Activated CD4-positive, alpha-beta memory T cell treated with anti-CD3 and anti-CD28 coated beads for 36 hours (primary cell): Measurements from ENCODE around the gene VMAC. TPM values are rescaled to one million over a fixed set of nuclear protein-coding genes. Genes with fewer than 3 reads are reported as not detected.
"Not testable (repeated sequence)": the region's sequence is repeated elsewhere in the genome, so short reads cannot be mapped to it uniquely, and the experiment has no call there.

Experiments used
- CTCF ChIA-PET: fragments of 350-600 bp; sonication (Branson Sonifier 250); formaldehyde crosslinking; loops from one replicate; lab custom pipeline; 2021; ENCODE audit warnings: antibody characterized with exemption, inconsistent platforms; lab: Charles Lee
- POLR2A ChIA-PET: fragments of 350-600 bp; sonication (Branson Sonifier 250); formaldehyde crosslinking; loops from one replicate; lab custom pipeline; 2021; ENCODE audit warnings: antibody characterized with exemption; lab: Charles Lee
- DNase-seq: peaks from one replicate; pipeline ENCODE4 v3.0.0-alpha.2; 2020
- H3K27ac Mint-ChIP-seq: one replicate; pipeline ENCODE4 v1.8.0; 2021; ENCODE audit warnings: mixed read lengths
- H3K27me3 Mint-ChIP-seq: one replicate; pipeline ENCODE4 v1.8.0; 2021; ENCODE audit warnings: mixed read lengths
- H3K36me3 Mint-ChIP-seq: one replicate; pipeline ENCODE4 v1.8.0; 2021; ENCODE audit warnings: mixed read lengths
- H3K4me1 Mint-ChIP-seq: one replicate; pipeline ENCODE4 v1.8.0; 2021; ENCODE audit warnings: low read depth, mixed read lengths
- H3K4me3 Mint-ChIP-seq: one replicate; pipeline ENCODE4 v1.8.0; 2021; ENCODE audit warnings: mild to moderate bottlenecking, mixed read lengths
- H3K9me3 Mint-ChIP-seq: one replicate; pipeline ENCODE4 v1.8.0; 2021; ENCODE audit warnings: mixed read lengths
- intact Hi-C: fragments of 100-400 bp; cut with micrococcal nuclease; formaldehyde crosslinking; loops from one replicate; pipeline ENCODE4 v1.15.1; 2023
- total RNA-seq, 2 experiments: library from RNA; stranded (reverse); gene quantifications; one replicate each; pipeline ENCODE4 v1.2.3, GENCODE V29; 2021

Gene VMAC, protein sequence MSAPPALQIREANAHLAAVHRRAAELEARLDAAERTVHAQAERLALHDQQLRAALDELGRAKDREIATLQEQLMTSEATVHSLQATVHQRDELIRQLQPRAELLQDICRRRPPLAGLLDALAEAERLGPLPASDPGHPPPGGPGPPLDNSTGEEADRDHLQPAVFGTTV
- 1 to 10 TPM; 2.9 to 3.3 TPM for total RNA-seq

DNA sequence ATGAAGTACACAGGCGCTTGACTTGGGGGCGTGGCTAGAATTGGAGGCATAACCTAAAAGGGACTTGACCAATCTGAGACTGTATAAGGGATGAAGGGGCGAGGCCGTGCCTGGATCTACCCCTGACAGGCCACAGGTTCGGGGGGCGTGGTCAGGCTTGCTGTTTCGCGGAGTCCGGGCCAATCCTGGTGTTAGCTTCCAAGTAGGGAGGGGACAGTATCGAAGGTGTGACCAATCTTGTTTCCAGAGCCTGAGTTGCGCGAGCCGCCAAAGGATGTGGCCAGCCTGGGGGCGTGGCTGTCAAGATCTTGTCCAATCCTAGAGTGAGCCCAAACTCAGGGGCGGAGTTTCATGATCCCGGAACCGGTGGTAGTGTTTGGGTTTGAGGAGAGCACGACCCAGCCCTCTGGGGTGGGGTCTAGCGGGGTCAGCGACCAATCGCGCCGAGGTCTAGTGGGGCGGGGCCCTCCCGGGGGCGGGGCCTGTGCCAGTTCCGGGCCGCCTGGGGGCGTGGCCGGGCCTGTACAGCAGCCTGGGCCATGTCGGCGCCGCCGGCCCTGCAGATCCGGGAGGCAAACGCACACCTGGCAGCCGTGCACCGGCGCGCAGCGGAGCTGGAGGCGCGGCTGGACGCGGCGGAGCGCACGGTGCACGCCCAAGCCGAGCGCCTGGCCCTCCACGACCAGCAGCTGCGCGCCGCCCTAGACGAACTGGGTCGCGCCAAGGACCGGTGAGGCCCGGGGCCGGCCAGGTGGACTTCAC lies at the start of gene VMAC:
VMAC (plus strand) TSS at position 521 of the 762 bp plus-strand sequence; CDS start at position 540, 19 bp downstream.
- peaks cover 38% of the 10 kb centered on the region for H3K4me1 Mint-ChIP-seq
- CTCF ChIA-PET, result interaction anchor here (0.6 to 4.3 kb wide), 11 partner anchors 13 to 223 kb away, joined by 3 to 47 read pairs (median 3); partner anchors contain the start of genes DUS3L, NRTN and RPL36
- H3K36me3 Mint-ChIP-seq, result peaks cover 10% of the 10 kb centered on the region

DNA sequence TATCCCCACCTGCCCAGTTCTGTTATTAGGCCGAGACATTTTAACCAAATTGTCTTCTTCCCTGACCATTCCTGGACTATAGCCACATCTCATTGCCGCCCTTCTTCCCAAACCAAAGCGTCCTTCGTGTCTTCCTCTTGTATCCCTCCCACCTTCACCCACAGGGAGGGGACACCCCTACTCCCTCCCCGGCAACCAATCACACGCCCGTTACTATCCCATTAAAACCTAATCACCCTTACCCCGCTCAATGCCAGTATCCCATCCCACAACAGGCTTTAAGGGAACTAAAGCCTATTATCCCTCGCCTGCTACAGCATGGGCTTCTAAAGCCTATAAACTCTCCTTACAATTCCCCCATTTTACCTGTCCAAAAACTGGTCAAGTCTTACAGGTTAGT lies 49.5 kb upstream of the VMAC start:
- POLR2A ChIA-PET, H3K4me3 Mint-ChIP-seq, H3K36me3 Mint-ChIP-seq, H3K27ac Mint-ChIP-seq, CTCF ChIA-PET, H3K4me1 Mint-ChIP-seq, intact Hi-C loops, DNase-seq, H3K27me3 Mint-ChIP-seq, H3K9me3 Mint-ChIP-seq: not testable (repeated sequence)

More for the DNA sequence above, at the start of gene VMAC:
- peak; percentile 100 for DNase-seq
- POLR2A ChIA-PET, result interaction anchor here (0.5 to 3.5 kb wide), 10 partner anchors 44 to 1524 kb away, joined by 3 to 36 read pairs (median 6); partner anchors contain the start of genes CATSPERD, LONP1, RANBP3 and SAFB
- Mint-ChIP-seq H3K27me3 (no peaks in the 10 kb centered on the region), H3K27ac (peak within 1 kb of the TSS; percentile 98), H3K9me3 (no peaks in the 10 kb centered on the region), H3K4me3 (peak within 1 kb of the TSS; percentile 97)
- intact Hi-C loops, result loop anchor here (1.0 to 5.0 kb wide), 11 partner anchors 48 to 521 kb away; partner anchors contain the start of genes DUS3L, MICOS13, RANBP3 and RFX2

DNA sequence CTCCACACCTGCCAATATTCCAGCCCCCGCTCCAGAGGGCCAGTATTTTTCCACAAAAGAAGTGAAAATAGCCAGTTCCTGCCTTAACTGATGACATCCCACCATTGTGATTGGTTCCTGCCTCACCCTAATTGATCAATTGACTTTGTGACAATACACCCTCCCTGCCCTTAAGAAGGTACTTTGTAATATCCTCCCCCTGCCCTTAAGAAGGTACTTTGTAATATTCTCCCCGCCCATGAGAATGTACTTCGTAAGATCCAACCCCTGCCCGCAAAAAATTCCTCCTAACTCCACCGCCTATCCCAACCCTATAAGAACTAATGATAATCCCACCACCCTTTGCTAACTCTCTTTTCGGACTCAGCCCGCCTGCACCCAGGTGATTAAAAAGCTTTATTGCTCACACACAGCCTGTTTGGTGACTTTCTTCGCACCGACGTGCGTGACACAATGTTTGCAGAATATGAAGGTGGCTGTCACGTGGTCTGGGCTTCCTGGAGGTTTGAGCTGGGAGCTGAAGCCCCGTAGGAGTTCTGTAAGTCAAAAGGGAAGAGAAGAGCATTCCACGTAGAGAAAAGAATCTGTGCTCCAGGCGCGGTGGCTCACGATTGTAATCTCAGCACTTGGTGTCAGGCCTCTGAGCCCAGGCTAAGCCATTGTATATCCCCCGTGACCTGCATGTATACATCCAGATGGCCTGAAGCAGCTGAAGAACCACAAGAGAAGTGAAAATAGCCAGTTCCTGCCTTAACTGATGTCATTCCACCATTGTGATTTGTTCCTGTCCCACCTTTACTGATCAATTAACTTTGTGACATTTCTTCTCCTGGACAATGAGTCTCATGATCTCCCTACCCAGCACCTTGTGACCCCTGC lies 47.2 kb upstream of the VMAC start:
- no peaks in the 10 kb centered on the region for H3K9me3 Mint-ChIP-seq
- ChIA-PET POLR2A (no interaction called here), CTCF (no interaction called here)
- no peak overlapping the region for H3K4me3 Mint-ChIP-seq
- DNase-seq, result no peak
- no peak overlapping the region for H3K27ac Mint-ChIP-seq
- intact Hi-C loops, result no loop called here
- no peaks in the 10 kb centered on the region for H3K27me3 Mint-ChIP-seq
- H3K36me3 Mint-ChIP-seq, result no peaks in the 10 kb centered on the region
- H3K4me1 Mint-ChIP-seq, result no peaks in the 10 kb centered on the region

DNA sequence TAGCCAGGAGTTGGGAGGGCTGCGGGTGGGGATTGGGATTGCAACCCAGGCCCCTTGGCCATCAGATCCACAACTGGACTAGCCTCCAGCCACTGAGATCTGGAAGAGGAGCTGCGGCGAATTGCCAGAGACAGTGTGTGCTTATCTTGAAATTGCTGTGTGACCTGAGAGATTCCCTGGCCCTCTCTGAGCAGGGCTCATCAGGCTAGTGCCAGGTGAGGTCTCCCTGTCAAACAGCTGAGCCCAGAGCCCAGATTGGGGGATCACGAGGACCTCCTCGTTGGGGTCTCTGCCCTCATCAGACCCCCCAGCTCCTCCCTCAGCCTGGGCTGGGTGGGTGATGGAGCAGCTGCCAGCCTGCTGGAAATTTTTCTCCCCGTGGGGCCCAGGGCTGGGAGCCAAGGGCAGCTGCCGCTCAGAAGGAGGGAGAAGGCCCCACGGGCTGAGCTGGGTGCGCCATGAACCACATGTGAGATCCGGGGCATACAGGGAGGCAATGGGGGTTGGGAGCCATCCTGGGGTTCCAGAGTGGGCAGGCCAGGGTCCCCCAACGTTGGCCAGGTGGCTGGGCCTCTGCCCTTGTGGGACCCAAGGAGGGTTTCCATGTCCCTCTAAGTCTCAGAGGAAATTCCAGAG lies 41.5 kb upstream of the VMAC start:
- Mint-ChIP-seq H3K4me1 (no peaks in the 10 kb centered on the region), H3K4me3 (no peak overlapping the region), H3K36me3 (no peaks in the 10 kb centered on the region), H3K27ac (no peak overlapping the region), H3K27me3 (no peaks in the 10 kb centered on the region), H3K9me3 (no peaks in the 10 kb centered on the region)
- intact Hi-C loops, result no loop called here
- DNase-seq, result no peak
- CTCF ChIA-PET, result no interaction called here
- POLR2A ChIA-PET, result no interaction called here

DNA sequence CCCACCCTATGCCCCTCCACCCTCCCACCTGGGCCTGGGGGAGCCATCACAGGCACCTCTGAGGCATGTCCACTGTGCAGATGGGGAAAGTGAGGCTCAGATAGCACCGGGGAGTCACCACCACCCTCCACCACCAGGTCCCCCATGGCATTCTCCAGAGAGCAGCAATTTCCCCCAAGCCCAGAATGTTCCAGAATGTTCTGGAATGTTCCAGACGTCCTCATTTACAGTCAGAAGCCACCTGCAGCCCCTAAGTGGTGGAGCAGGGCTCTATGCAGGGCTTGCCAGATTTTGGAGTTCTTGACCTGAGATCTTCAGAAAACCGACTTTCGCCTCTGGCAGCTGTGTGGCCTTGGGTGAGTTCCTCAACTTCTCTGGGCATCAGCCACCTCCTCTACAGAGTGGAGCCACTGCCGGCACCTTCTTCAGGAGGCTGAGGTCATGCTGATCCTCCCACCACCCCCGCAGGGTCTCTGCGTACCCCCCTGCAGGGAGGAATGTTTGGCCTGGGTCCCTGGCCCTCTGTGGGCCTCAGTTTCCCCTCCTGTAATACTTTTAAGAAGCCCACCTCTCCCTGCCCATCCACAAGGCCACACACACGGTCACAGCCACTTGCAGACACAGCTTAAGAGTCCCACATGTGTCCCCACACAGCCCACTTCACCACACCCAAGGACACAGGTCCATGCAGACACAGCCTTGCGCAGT lies 40.5 kb upstream of the VMAC start:
- intact Hi-C loops, result no loop called here
- ChIA-PET CTCF (no interaction called here), POLR2A (no interaction called here)
- Mint-ChIP-seq H3K27me3 (no peaks in the 10 kb centered on the region), H3K27ac (no peak overlapping the region), H3K36me3 (no peaks in the 10 kb centered on the region), H3K4me3 (no peak overlapping the region), H3K9me3 (no peaks in the 10 kb centered on the region), H3K4me1 (no peaks in the 10 kb centered on the region)
- DNase-seq, result no peak

DNA sequence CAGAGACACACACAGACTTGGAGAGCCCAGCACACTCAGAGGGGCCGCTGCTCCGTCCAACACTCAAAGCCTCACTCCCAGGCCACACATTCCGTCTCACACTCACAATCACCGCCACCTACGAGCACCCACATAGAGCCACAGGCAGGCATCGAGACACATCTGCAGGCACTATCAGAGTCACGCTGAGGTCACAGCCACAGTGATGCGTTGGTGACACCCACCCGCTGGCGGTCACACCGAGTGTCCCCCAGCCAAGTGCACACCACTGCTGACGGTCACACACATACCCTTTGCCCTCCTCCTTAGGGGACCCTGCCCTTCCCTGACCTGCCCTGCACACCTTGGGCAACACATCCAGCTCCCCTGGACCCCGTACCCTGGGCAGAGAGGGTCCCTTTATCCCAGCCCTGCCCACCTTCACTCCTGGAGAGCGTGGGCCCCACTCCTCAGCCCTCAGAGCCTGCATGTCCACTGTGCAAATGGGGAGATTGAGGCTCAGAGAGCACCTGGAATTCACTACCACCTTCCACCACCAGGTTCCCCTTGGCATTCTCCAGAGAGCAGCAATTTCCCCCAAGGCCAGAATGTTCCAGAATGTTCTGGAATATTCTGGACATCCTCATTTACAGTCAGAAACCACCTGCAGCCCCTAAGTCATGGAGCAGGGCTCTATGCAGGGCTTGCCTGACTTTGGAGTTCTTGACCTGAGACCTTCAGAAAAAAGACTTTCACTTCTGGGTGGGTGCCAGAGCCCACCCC lies 39.8 kb upstream of the VMAC start:
- Mint-ChIP-seq H3K36me3 (no peaks in the 10 kb centered on the region), H3K27ac (no peak overlapping the region), H3K4me3 (no peak overlapping the region), H3K9me3 (no peaks in the 10 kb centered on the region), H3K27me3 (no peaks in the 10 kb centered on the region), H3K4me1 (no peaks in the 10 kb centered on the region)
- POLR2A ChIA-PET, result no interaction called here
- DNase-seq, result no peak
- CTCF ChIA-PET, result no interaction called here
- intact Hi-C loops, result no loop called here

DNA sequence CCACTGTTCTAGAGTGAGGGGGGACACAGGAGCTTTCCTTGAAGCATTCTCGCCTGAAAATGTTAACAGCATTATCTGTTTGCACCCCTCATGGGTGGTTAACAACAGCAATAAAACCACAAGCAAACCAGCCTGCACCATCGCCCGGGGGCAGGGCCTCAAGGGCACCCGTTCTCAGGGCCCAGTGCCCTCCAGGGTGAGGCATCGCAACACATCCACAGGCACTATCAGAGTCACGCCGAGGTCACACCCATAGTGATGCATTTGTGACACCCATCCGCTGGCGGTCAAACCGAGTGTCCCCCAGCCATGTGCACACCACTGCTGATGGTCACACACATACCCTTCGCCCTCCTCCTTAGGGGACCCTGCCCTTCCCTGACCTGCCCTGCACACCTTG lies 38.9 kb upstream of the VMAC start:
- no peaks in the 10 kb centered on the region for H3K36me3 Mint-ChIP-seq
- no peaks in the 10 kb centered on the region for H3K4me1 Mint-ChIP-seq
- H3K4me3 Mint-ChIP-seq, result no peak overlapping the region
- CTCF ChIA-PET, result interaction anchor here (0.6 kb wide), 1 partner anchor 102 kb away, joined by 3 read pairs; no protein-coding TSS in a partner anchor
- POLR2A ChIA-PET, result no interaction called here
- H3K27ac Mint-ChIP-seq, result no peak overlapping the region
- no peaks in the 10 kb centered on the region for H3K9me3 Mint-ChIP-seq
- no peak for DNase-seq
- intact Hi-C loops, result no loop called here
- H3K27me3 Mint-ChIP-seq, result no peaks in the 10 kb centered on the region

DNA sequence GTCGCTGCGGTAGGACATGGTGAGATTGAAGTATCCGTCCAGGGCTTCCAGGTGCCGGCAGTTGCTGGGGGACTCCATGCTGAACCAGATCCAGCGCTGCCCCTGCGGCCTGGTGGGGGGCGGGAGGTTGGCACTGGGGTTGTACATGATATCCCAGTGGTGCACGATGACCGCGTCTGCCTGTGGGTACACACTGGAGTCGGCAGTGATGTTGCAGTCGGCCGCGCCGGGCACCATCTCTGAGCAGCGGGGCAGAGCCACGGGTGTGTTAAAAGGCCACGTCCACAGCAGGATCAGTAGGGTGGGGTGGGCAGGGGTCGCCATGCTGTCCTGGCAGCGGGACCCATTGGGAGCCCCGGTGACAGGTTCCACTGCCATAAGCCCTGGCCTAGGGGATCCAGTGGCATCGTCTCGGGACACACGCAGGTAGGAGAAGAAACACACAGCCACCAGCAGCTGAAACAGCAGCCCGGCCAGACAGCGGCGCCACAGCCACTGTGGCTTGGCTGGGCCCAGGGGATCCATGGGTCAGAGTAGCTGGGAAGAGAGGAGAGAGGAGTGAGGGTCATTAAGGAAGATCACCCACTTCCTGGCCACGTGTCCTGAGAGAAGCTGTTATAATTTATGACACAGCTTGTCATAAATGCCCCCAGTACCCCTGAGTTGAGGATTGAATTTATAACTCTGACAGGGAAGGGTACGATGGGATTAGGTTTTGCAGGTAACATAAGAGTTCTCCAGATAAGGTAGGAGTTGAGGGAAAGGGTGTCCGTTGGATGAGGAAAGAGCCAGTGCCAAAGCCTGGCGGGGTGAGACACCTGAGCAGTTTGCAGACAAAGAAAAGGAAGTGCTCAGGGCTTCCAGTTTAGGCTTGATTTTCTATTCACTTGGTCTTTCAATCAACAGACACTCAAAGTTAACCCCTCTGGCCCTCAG lies 37.2 kb upstream of the VMAC start:
- no peaks in the 10 kb centered on the region for H3K4me1 Mint-ChIP-seq
- no peaks in the 10 kb centered on the region for H3K27me3 Mint-ChIP-seq
- H3K36me3 Mint-ChIP-seq, result no peaks in the 10 kb centered on the region
- no peak for DNase-seq
- no peaks in the 10 kb centered on the region for H3K9me3 Mint-ChIP-seq
- H3K4me3 Mint-ChIP-seq, result no peak overlapping the region
- CTCF ChIA-PET, result no interaction called here
- no peak overlapping the region for H3K27ac Mint-ChIP-seq
- POLR2A ChIA-PET, result no interaction called here
- intact Hi-C loops, result no loop called here

DNA sequence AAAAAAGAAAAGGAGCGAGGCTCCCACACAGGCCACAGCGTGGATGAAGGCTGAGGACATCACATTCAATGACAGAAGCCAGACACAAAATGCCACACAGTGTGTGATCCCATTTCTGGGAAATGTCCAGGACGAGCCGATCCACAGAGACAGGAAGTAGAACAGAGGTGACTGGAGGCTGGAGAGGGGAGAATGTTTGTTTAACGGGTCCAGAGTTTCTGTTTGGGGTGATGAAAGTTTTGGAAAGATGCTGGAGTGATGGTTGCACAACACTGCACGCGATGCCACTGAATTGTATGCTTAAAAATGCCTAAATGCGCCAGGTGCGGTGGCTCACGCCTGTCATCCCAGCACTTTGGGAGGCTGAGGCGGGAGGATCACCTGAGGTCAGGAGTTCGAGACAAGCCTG lies 33.7 kb upstream of the VMAC start:
- Mint-ChIP-seq H3K4me1 (no peaks in the 10 kb centered on the region), H3K27me3 (no peaks in the 10 kb centered on the region), H3K4me3 (no peak overlapping the region), H3K27ac (no peak overlapping the region), H3K36me3 (no peaks in the 10 kb centered on the region), H3K9me3 (no peaks in the 10 kb centered on the region)
- intact Hi-C loops, result no loop called here
- no peak for DNase-seq
- ChIA-PET POLR2A (no interaction called here), CTCF (no interaction called here)

DNA sequence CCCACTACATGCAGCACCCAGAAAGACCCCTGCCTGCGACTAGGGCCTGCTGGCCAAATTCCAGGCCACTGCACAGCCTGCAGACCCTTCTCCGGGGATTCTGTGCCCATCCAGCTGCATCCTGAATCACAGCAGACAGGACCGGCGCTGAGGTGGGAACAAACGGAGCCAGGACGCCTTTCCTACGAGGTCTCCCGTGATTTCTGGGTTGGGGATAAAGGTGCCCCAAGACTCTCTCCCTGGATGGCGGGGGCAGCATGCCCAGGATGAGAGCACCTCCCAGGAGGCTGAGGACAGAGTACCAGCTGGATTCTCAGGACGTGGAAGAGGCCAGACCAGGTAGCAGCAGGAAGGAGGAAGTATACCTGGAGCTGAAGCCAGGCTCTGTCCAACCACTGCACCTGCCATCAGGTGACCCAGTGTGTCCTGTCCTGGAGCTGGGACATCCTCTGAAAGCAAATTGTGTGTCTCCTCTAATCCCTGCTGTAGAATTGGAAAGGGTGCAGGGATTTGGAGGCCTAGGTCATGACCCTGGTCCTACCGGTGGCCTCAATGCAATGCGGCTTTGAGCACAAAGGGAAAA lies 31.0 kb upstream of the VMAC start:
- Mint-ChIP-seq H3K4me3 (no peak overlapping the region), H3K9me3 (no peaks in the 10 kb centered on the region), H3K36me3 (no peaks in the 10 kb centered on the region), H3K4me1 (no peaks in the 10 kb centered on the region), H3K27me3 (peaks cover 3% of the 10 kb centered on the region), H3K27ac (no peak overlapping the region)
- intact Hi-C loops, result no loop called here
- no peak for DNase-seq
- CTCF ChIA-PET, result no interaction called here
- POLR2A ChIA-PET, result no interaction called here
